GM23338 (cell line): ENCODE measurements around the gene TMEM270. TPM values are rescaled to one million over a fixed set of nuclear protein-coding genes. Genes with fewer than 3 reads are reported as not detected.
A peak's percentile ranks its signal among the peaks of the same experiment; 100 is the strongest.

ENCODE experiments used
- ATAC-seq: fragments of 200-7000 bp; cut with Tn5 transposase; 3 replicates; pipeline ENCODE4 v1.9.1; 2020
- DNase-seq: peaks from one replicate; pipeline ENCODE4 v3.0.0-alpha.2; 2015; ENCODE audit warnings: low spot score
- H2AFZ ChIP-seq: fragments of 200-600 bp; sonication (generic); 2 replicates; pipeline ENCODE4 v1.8.0; 2016; ENCODE audit warnings: antibody characterized with exemption, mild to moderate bottlenecking, moderate library complexity
- H3F3A ChIP-seq: fragments of 200-600 bp; sonication (generic); replicated peaks from 2 replicates; pipeline ENCODE4 v1.8.0; 2017; ENCODE audit warnings: antibody characterized with exemption, mixed run types, low read depth
- H3K27ac ChIP-seq: fragments of 200-600 bp; sonication (generic); 2 replicates; pipeline ENCODE4 v1.6.1; 2016; ENCODE audit warnings: low read depth
- H3K27me3 ChIP-seq: fragments of 200-600 bp; sonication (generic); 2 replicates; pipeline ENCODE4 v1.8.0; 2016; ENCODE audit warnings: mild to moderate bottlenecking, mixed run types, moderate library complexity; ENCODE audit not compliant: insufficient read depth
- H3K36me3 ChIP-seq: fragments of 200-600 bp; sonication (generic); 2 replicates; pipeline ENCODE4 v1.8.0; 2016; ENCODE audit warnings: mild to moderate bottlenecking; ENCODE audit not compliant: insufficient read depth
- H3K4me1 ChIP-seq: fragments of 200-600 bp; sonication (generic); 2 replicates; pipeline ENCODE4 v1.8.0; 2016; ENCODE audit warnings: mild to moderate bottlenecking, moderate library complexity; ENCODE audit not compliant: insufficient read depth
- H3K4me2 ChIP-seq: fragments of 200-600 bp; sonication (generic); 2 replicates; pipeline ENCODE4 v1.7.1; 2017; ENCODE audit warnings: mixed run types
- H3K4me3 ChIP-seq: fragments of 200-600 bp; sonication (generic); 2 replicates; pipeline ENCODE4 v1.6.1; 2016; ENCODE audit warnings: mixed run types
- H3K79me2 ChIP-seq: fragments of 200-600 bp; sonication (generic); replicated peaks from 2 replicates; pipeline ENCODE4 v1.8.0; 2017; ENCODE audit warnings: mild to moderate bottlenecking; ENCODE audit not compliant: insufficient read depth
- H3K9me2 ChIP-seq: fragments of 200-600 bp; sonication (generic); 2 replicates; pipeline ENCODE4 v1.8.0; 2017; ENCODE audit not compliant: insufficient read depth
- H4K20me1 ChIP-seq: fragments of 200-600 bp; sonication (generic); replicated peaks from 2 replicates; pipeline ENCODE4 v1.8.0; 2017; ENCODE audit warnings: mild to moderate bottlenecking; ENCODE audit not compliant: insufficient read depth
- H3K27ac Mint-ChIP-seq: 2 replicates; pipeline ENCODE4 v1.8.0; 2020; ENCODE audit warnings: inconsistent platforms, mild to moderate bottlenecking, moderate library complexity, mixed read lengths
- H3K27me3 Mint-ChIP-seq: 3 replicates; pipeline ENCODE4 v1.8.0; 2022; ENCODE audit warnings: low read depth, mild to moderate bottlenecking, moderate library complexity, mixed read lengths, inconsistent platforms; ENCODE audit not compliant: insufficient read depth, poor library complexity
- H3K36me3 Mint-ChIP-seq: 3 replicates; pipeline ENCODE4 v1.8.0; 2021; ENCODE audit warnings: low read depth, mild to moderate bottlenecking, inconsistent platforms, moderate library complexity, mixed read lengths
- H3K4me1 Mint-ChIP-seq: 3 replicates; pipeline ENCODE4 v1.8.0; 2020; ENCODE audit warnings: mild to moderate bottlenecking, inconsistent platforms, mixed read lengths
- H3K4me3 Mint-ChIP-seq: 3 replicates; pipeline ENCODE4 v1.8.0; 2021; ENCODE audit warnings: moderate library complexity, mild to moderate bottlenecking, inconsistent platforms, mixed read lengths
- H3K9me3 Mint-ChIP-seq: 3 replicates; pipeline ENCODE4 v1.8.0; 2020; ENCODE audit warnings: moderate library complexity, mild to moderate bottlenecking, inconsistent platforms, mixed read lengths
- CREB1 ChIP-seq: fragments of 250-450 bp; sonication (Bioruptor Pico); IDR thresholded peaks from 2 replicates; pipeline ENCODE4 v1.5.0; 2020; ENCODE audit warnings: low read depth, mild to moderate bottlenecking, moderate library complexity
- JUNB ChIP-seq: IDR thresholded peaks from one replicate; pipeline ENCODE4 v1.6.1; 2016; ENCODE audit warnings: antibody characterized with exemption; ENCODE audit not compliant: unreplicated experiment
- NANOG ChIP-seq: IDR thresholded peaks from 2 replicates; pipeline ENCODE4 v1.6.1; 2016; ENCODE audit warnings: antibody characterized with exemption, borderline replicate concordance
- STAT1 ChIP-seq: IDR thresholded peaks from one replicate; pipeline ENCODE4 v1.6.1; 2016; ENCODE audit warnings: antibody characterized with exemption; ENCODE audit not compliant: unreplicated experiment
- polyA plus RNA-seq: library from polyadenylated mRNA; unstranded; fragments of >200 nt; fragmentation: Nextera tagmentation; extraction: Ambion mirVana; gene quantifications from 2 replicates; pipeline ENCODE4 v1.2.1, GENCODE V29; 2016
- total RNA-seq: library from RNA; depleted of rRNA; stranded (reverse); fragments of >200 nt; shearing (Covaris generic); gene quantifications from 2 replicates; pipeline ENCODE4 v1.2.3, GENCODE V29; 2014
- TF ChIP-seq, protein P1 (sequence below), 2 experiments: fragments of 200-600 bp in 1 of 2; sonication (generic) in 1 of 2; conservative IDR thresholded peaks; 2 replicates each; pipeline versions ENCODE4 v1.5.1 to v1.6.1; 2016 to 2017; ENCODE audit warnings: antibody characterized with exemption in 2 of 2, low read depth in 2 of 2, mild to moderate bottlenecking in 2 of 2, moderate library complexity in 1 of 2
- TF ChIP-seq, protein P2 (sequence below): IDR thresholded peaks from 2 replicates; pipeline ENCODE4 v1.6.1; 2016; ENCODE audit warnings: antibody characterized with exemption

The TMEM270 gene
- total and polyA plus RNA-seq, 2 experiments from 2014 or later = not detected

DNA sequence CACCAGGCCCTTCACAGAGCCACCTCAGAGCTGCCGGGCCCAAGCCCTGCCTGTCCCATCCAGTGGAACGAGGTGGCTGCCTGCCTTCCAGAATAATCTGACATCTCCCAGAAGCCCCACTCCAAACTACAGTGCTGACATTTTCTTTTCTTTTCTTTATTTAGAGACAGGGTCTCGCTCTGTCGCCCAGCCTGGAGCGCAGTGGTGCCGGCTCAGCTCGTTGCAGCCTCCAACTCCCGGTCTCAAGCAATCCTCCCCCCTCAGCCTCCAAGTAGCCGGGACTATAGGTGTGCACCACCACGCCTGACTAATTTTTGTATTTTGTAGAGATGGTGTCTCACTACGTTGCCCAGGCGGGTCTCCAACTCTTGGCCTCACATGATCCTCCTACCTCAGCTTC lies 346 bp downstream of the TMEM270 start (continued):
- TF ChIP-seq CREB1 (CRISPR knock-in tag) = no peak
- no peak for TF ChIP-seq NANOG
- no peak for TF ChIP-seq STAT1

DNA sequence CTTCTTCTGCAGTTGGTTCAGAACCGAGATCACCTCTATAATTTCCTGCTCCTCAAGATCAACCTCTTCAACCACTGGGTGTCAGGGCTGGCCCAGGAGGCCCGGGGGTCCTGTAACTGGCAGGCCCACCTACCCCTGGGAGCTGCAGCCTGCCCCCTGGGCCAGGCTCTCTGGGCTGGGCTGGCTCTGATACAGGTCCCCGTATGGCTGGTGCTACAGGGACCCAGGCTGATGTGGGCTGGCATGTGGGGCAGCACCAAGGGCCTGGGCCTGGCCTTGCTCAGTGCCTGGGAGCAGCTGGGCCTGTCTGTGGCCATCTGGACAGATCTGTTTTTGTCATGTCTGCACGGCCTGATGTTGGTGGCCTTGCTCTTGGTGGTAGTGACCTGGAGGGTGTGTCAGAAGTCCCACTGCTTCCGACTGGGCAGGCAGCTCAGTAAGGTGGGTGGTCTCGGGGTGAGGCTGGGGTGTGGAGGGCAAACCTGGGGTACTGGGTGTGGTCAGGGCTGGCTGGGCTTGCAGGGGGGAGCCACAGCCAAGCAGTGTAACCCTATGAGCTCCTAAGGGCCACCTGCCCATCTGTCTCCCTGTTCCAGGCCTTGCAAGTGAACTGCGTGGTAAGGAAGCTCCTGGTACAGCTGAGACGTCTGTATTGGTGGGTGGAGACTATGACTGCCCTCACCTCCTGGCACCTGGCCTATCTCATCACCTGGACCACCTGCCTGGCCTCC lies 4.2 kb downstream of the TMEM270 start:
- Histone ChIP-seq H3K4me2 (no peak overlapping the region), H3K4me1 (peaks cover 14% of the 10 kb centered on the region), H2AFZ (no peak overlapping the region), H3K27ac (no peak overlapping the region), H3F3A (no peaks in the 10 kb centered on the region), H3K36me3 (no peaks in the 10 kb centered on the region), H3K4me3 (no peak overlapping the region), H3K27me3 (no peaks in the 10 kb centered on the region), H3K79me2 (no peaks in the 10 kb centered on the region), H3K9me2 (no peaks in the 10 kb centered on the region), H4K20me1 (no peaks in the 10 kb centered on the region)
- no peak overlapping the region for H3K4me3 Mint-ChIP-seq
- peaks cover 11% of the 10 kb centered on the region for H3K4me1 Mint-ChIP-seq
- H3K27ac Mint-ChIP-seq = no peak overlapping the region
- DNase-seq = no peak
- no peaks in the 10 kb centered on the region; the same call in 2 of the 3 replicates for H3K9me3 Mint-ChIP-seq
- no peaks in the 10 kb centered on the region for H3K36me3 Mint-ChIP-seq
- TF ChIP-seq, protein P1, sequence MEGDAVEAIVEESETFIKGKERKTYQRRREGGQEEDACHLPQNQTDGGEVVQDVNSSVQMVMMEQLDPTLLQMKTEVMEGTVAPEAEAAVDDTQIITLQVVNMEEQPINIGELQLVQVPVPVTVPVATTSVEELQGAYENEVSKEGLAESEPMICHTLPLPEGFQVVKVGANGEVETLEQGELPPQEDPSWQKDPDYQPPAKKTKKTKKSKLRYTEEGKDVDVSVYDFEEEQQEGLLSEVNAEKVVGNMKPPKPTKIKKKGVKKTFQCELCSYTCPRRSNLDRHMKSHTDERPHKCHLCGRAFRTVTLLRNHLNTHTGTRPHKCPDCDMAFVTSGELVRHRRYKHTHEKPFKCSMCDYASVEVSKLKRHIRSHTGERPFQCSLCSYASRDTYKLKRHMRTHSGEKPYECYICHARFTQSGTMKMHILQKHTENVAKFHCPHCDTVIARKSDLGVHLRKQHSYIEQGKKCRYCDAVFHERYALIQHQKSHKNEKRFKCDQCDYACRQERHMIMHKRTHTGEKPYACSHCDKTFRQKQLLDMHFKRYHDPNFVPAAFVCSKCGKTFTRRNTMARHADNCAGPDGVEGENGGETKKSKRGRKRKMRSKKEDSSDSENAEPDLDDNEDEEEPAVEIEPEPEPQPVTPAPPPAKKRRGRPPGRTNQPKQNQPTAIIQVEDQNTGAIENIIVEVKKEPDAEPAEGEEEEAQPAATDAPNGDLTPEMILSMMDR (conservative IDR thresholded peaks at IDR 0.05; ENCODE audit: low read depth in 2 of 2) = 0 out of 4 replicates have a peak, but pooled peaks of 1 of the 2 experiments have one; percentile 10
- no peak for TF ChIP-seq JUNB
- TF ChIP-seq, protein P2, sequence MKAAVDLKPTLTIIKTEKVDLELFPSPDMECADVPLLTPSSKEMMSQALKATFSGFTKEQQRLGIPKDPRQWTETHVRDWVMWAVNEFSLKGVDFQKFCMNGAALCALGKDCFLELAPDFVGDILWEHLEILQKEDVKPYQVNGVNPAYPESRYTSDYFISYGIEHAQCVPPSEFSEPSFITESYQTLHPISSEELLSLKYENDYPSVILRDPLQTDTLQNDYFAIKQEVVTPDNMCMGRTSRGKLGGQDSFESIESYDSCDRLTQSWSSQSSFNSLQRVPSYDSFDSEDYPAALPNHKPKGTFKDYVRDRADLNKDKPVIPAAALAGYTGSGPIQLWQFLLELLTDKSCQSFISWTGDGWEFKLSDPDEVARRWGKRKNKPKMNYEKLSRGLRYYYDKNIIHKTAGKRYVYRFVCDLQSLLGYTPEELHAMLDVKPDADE = no peak
- H3K27me3 Mint-ChIP-seq = peaks cover 12% of the 10 kb centered on the region
- no peak for ATAC-seq

DNA sequence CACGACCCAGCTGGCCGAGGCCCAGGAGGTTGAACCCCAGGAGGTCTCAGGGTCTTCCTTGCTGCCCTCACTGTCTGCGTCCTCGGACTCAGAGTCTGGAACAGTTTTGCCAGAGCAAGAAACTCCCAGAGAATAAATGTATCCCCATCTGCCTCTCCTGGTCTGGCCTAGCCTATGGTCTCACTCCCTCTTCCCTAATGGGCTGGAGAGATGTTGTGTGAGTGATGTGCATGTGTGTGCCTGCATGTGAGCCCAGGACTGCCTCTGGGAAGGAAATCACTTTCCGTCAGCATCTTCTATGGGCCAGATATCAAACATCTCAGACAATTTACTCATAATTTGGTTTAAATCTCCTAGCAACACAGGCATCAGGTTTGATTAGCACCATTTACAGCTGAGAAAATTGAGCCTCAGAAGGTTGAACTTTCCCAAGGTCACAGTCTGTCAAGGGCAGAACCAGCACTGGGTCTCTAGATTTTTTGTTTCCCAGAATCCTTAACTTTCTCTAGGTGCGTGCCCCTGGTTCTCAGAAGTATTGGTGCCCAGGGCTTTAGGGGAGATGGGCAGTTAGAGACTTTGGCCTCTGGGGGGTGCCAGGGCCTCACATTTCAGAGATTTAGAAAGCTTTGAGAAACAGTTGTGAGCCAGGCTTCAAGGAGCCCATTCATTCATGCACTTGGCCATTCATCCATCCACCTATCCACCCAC lies 4.9 kb downstream of the TMEM270 start:
- H3K27ac Mint-ChIP-seq = no peak overlapping the region
- Histone ChIP-seq H3K27ac (no peak overlapping the region), H3K4me2 (no peak overlapping the region), H3K9me2 (no peaks in the 10 kb centered on the region), H3K4me1 (peaks cover 20% of the 10 kb centered on the region), H4K20me1 (no peaks in the 10 kb centered on the region), H3F3A (no peaks in the 10 kb centered on the region), H3K27me3 (no peaks in the 10 kb centered on the region), H3K79me2 (no peaks in the 10 kb centered on the region), H2AFZ (no peak overlapping the region), H3K36me3 (no peaks in the 10 kb centered on the region), H3K4me3 (no peak overlapping the region)
- H3K4me3 Mint-ChIP-seq = no peak overlapping the region
- H3K36me3 Mint-ChIP-seq = no peaks in the 10 kb centered on the region
- H3K4me1 Mint-ChIP-seq = peaks cover 18% of the 10 kb centered on the region
- DNase-seq (peak; percentile 69), ATAC-seq (peak; percentile 54)
- H3K27me3 Mint-ChIP-seq = peaks cover 13% of the 10 kb centered on the region
- H3K9me3 Mint-ChIP-seq = no peaks in the 10 kb centered on the region
- TF ChIP-seq, protein P1 (conservative IDR thresholded peaks at IDR 0.05; ENCODE audit: low read depth in 2 of 2) = peak; percentile 62 to 76
